BJ (cell line): ENCODE data around the gene EFNA3. TPM values are rescaled to one million over a fixed set of nuclear protein-coding genes. Genes with fewer than 3 reads are reported as not detected.

ENCODE experiments used
- CTCF ChIA-PET: fragments of 350-600 bp; formaldehyde crosslinking; extraction: SDS; loops from one replicate; lab custom pipeline; 2021; ENCODE audit warnings: antibody characterized with exemption, inconsistent platforms; lab: Yijun Ruan, JAX
- POLR2A ChIA-PET: fragments of 300-600 bp; sonication (Branson Sonifier 250); formaldehyde crosslinking; extraction: SDS; loops from one replicate; lab custom pipeline; 2021; ENCODE audit warnings: antibody characterized with exemption; lab: Charles Lee
- DNase-seq: peaks from one replicate; pipeline ENCODE4 v3.0.0-alpha.2; 2011; ENCODE audit warnings: low read depth
- H3K27me3 ChIP-seq: 2 replicates; pipeline ENCODE4 v1.6.0; 2011; ENCODE audit warnings: low read length; ENCODE audit not compliant: control insufficient read depth, insufficient read depth
- H3K36me3 ChIP-seq: 2 replicates; pipeline ENCODE4 v1.5.1; 2011; ENCODE audit warnings: low read length; ENCODE audit not compliant: control insufficient read depth, insufficient read depth
- H3K4me3 ChIP-seq: 2 replicates; pipeline ENCODE4 v1.5.1; 2011; ENCODE audit warnings: low read depth, mild to moderate bottlenecking, control low read depth, low read length
- polyA plus RNA-seq: library from polyadenylated mRNA; depleted of rRNA; stranded (reverse); fragments of >200 nt; gene quantifications from 2 replicates; pipeline ENCODE4 v1.2.3, GENCODE V29; 2011
- TF ChIP-seq, protein P1 (sequence below): IDR thresholded peaks from 2 replicates; pipeline ENCODE4 v1.5.1; 2011; ENCODE audit warnings: low read depth, mild to moderate bottlenecking, control low read depth, inconsistent platforms, low read length, moderate library complexity; ENCODE audit not compliant: insufficient read depth

Gene EFNA3
- polyA plus RNA-seq, 1 experiment, result 1.8 TPM

GRCh38 chr1:155032886-155033285, 45.8 kb upstream of the EFNA3 start:
- CTCF ChIA-PET, result interaction anchor here (2.2 to 6.9 kb wide), 3 partner anchors 12 to 18 kb away, joined by 7 to 31 read pairs (median 11); partner anchors contain the start of gene ADAM15
- POLR2A ChIA-PET, result no interaction called here
- TF ChIP-seq, protein P1, sequence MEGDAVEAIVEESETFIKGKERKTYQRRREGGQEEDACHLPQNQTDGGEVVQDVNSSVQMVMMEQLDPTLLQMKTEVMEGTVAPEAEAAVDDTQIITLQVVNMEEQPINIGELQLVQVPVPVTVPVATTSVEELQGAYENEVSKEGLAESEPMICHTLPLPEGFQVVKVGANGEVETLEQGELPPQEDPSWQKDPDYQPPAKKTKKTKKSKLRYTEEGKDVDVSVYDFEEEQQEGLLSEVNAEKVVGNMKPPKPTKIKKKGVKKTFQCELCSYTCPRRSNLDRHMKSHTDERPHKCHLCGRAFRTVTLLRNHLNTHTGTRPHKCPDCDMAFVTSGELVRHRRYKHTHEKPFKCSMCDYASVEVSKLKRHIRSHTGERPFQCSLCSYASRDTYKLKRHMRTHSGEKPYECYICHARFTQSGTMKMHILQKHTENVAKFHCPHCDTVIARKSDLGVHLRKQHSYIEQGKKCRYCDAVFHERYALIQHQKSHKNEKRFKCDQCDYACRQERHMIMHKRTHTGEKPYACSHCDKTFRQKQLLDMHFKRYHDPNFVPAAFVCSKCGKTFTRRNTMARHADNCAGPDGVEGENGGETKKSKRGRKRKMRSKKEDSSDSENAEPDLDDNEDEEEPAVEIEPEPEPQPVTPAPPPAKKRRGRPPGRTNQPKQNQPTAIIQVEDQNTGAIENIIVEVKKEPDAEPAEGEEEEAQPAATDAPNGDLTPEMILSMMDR, result no peak

GRCh38 chr1:155033524-155033923, 45.1 kb upstream of the EFNA3 start, which contains the start of the genes DCST1 and DCST2:
Gene DCST1, plus strand, starts transcription at chr1:155033824. Its CDS starts 213 bp downstream, at chr1:155034037.
Gene DCST2, minus strand, starts transcription at chr1:155033781. Its CDS starts 80 bp downstream, at chr1:155033701.
- TF ChIP-seq, protein P1, result no peak
- DNase-seq, result no peak
- ChIA-PET POLR2A (no interaction called here), CTCF (interaction anchor here (2.2 to 6.9 kb wide), 3 partner anchors 11 to 18 kb away, joined by 7 to 31 read pairs (median 11); partner anchors contain the start of gene ADAM15)
- Histone ChIP-seq H3K36me3 (no peaks in the 10 kb centered on the region), H3K27me3 (peaks cover 6% of the 10 kb centered on the region), H3K4me3 (no peak within 1 kb of the TSS)

More at GRCh38 chr1:155032886-155033285, 45.8 kb upstream of the EFNA3 start:
- no peak for DNase-seq
- Histone ChIP-seq H3K36me3 (no peaks in the 10 kb centered on the region), H3K27me3 (peaks cover 3% of the 10 kb centered on the region), H3K4me3 (no peak overlapping the region)

- Histone ChIP-seq H3K27me3 (peaks cover 6% of the 10 kb centered on the region), H3K4me3 (no peak overlapping the region), H3K36me3 (no peaks in the 10 kb centered on the region)
- DNase-seq, result no peak
- ChIA-PET CTCF (interaction anchor here (2.6 to 6.9 kb wide), 2 partner anchors 10 to 17 kb away, joined by 7 to 31 read pairs; partner anchors contain the start of gene ADAM15), POLR2A (no interaction called here)
- TF ChIP-seq, protein P1, result no peak
Observed at GRCh38 chr1:155034318-155035208, 44.1 kb upstream of the EFNA3 start.

- no peak for DNase-seq
- Histone ChIP-seq H3K27me3 (peaks cover 6% of the 10 kb centered on the region), H3K4me3 (no peak overlapping the region), H3K36me3 (no peaks in the 10 kb centered on the region)
- TF ChIP-seq, protein P1, result no peak
- POLR2A ChIA-PET, result no interaction called here
- CTCF ChIA-PET, result interaction anchor here (6.9 kb wide), 1 partner anchor 9 kb away, joined by 31 read pairs; no protein-coding TSS in a partner anchor
Observed at GRCh38 chr1:155035936-155036335, 42.7 kb upstream of the EFNA3 start.

- ChIA-PET POLR2A (no interaction called here), CTCF (interaction anchor here (1.0 to 11.9 kb wide), 2 partner anchors 14 to 22 kb away, joined by 4 to 168 read pairs; partner anchors contain the start of genes ADAM15 and EFNA4)
- H3K27me3 ChIP-seq, result peaks cover 6% of the 10 kb centered on the region
- no peaks in the 10 kb centered on the region for H3K36me3 ChIP-seq
- no peak overlapping the region for H3K4me3 ChIP-seq
- DNase-seq, result no peak
- TF ChIP-seq, protein P1, result no peak
Observed at GRCh38 chr1:155037043-155037442, 41.6 kb upstream of the EFNA3 start.
